HG03575 (cell line): Measurements from ENCODE around the gene CLEC16A.

Experiments
- ATAC-seq: cut with Tn5 transposase; IDR thresholded peaks from one replicate; pipeline ENCODE4 v1.9.1; 2021; ENCODE audit not compliant: unreplicated experiment, insufficient number of reproducible peaks, low FRiP score; ENCODE audit errors: extremely low read depth

Gene CLEC16A

GRCh38 chr16:11187522-11188023, 243.2 kb downstream of the CLEC16A start:
- ATAC-seq, result no peak

GRCh38 chr16:11188801-11189740, 244.7 kb downstream of the CLEC16A start:
- ATAC-seq, result no peak

GRCh38 chr16:11190588-11191560, 246.5 kb downstream of the CLEC16A start:
- ATAC-seq, result no peak

- ATAC-seq, result no peak
Observed at GRCh38 chr16:11191665-11192064, 247.3 kb downstream of the CLEC16A start.

- no peak for ATAC-seq
Observed at GRCh38 chr16:11193494-11193893, 249.1 kb downstream of the CLEC16A start.

GRCh38 chr16:11194913-11195312, 250.5 kb downstream of the CLEC16A start:
- no peak for ATAC-seq

- no peak for ATAC-seq
Observed at GRCh38 chr16:11196286-11196828, 252.0 kb downstream of the CLEC16A start.

GRCh38 chr16:11198375-11198774, 254.0 kb downstream of the CLEC16A start:
- no peak for ATAC-seq

GRCh38 chr16:11198828-11199227, 254.5 kb downstream of the CLEC16A start:
- no peak for ATAC-seq

- ATAC-seq, result no peak
Observed at GRCh38 chr16:11200592-11200991, 256.2 kb downstream of the CLEC16A start.

- ATAC-seq, result no peak
Observed at GRCh38 chr16:11201498-11202259, 257.3 kb downstream of the CLEC16A start.

GRCh38 chr16:11202260-11203091, 258.1 kb downstream of the CLEC16A start:
- ATAC-seq, result no peak

GRCh38 chr16:11203111-11203623, 258.8 kb downstream of the CLEC16A start:
- ATAC-seq, result no peak

- no peak for ATAC-seq
Observed at GRCh38 chr16:11204513-11205047, 260.2 kb downstream of the CLEC16A start.

- no peak for ATAC-seq
Observed at GRCh38 chr16:11205065-11205699, 260.8 kb downstream of the CLEC16A start.

- no peak for ATAC-seq
Observed at GRCh38 chr16:11205754-11206581, 261.6 kb downstream of the CLEC16A start.
